Mucosa of rectum (tissue), 2 donors: ENCODE results near the gene GCKR.

Experiments used
- H3K27ac ChIP-seq, 2 donors: one replicate each; pipeline ENCODE4 v1.7.0; 2013; ENCODE audit warnings: inconsistent platforms in 2 of 2, low read depth in 2 of 2, low read length in 2 of 2
- H3K27me3 ChIP-seq, 2 donors: one replicate each; pipeline ENCODE4 v1.7.0; 2013; ENCODE audit warnings: low read length in 2 of 2; ENCODE audit not compliant: control insufficient read depth in 2 of 2, insufficient read depth in 2 of 2
- H3K36me3 ChIP-seq, 2 donors: one replicate each; pipeline ENCODE4 v1.7.0; 2013; ENCODE audit warnings: low read length in 2 of 2; ENCODE audit not compliant: control insufficient read depth in 2 of 2, insufficient read depth in 2 of 2
- H3K4me1 ChIP-seq, 2 donors: one replicate each; pipeline ENCODE4 v1.7.0; 2013; ENCODE audit warnings: low read length in 2 of 2, mild to moderate bottlenecking in 1 of 2; ENCODE audit not compliant: control insufficient read depth in 2 of 2, insufficient read depth in 2 of 2
- H3K4me3 ChIP-seq, 2 donors: one replicate each; pipeline ENCODE4 v1.7.0; 2013; ENCODE audit warnings: low read length in 2 of 2
- H3K9ac ChIP-seq, 2 donors: one replicate each; pipeline ENCODE4 v1.7.0; 2013; ENCODE audit warnings: low read length in 2 of 2, low read depth in 1 of 2, mild to moderate bottlenecking in 1 of 2
- H3K9me3 ChIP-seq, 2 donors: one replicate each; pipeline ENCODE4 v1.7.0; 2013; ENCODE audit warnings: low read length in 2 of 2; ENCODE audit not compliant: control insufficient read depth in 2 of 2
- donor health status: healthy.
- donor health status: Normal muscosa, but diverticular disease.

Gene GCKR

GRCh38 chr2:27569398-27569797, 72.8 kb downstream of the GCKR start:
- Histone ChIP-seq H3K27me3 (peaks cover 0 to 5% of the 10 kb centered on the region in 2 donors), H3K4me3 (no peak overlapping the region), H3K4me1 (no peaks in the 10 kb centered on the region), H3K9ac (no peak overlapping the region), H3K27ac (no peak overlapping the region), H3K36me3 (no peaks in the 10 kb centered on the region), H3K9me3 (peaks cover 2 to 4% of the 10 kb centered on the region in 2 donors)

- no peaks in the 10 kb centered on the region for H3K36me3 ChIP-seq
- H3K27me3 ChIP-seq = peaks cover 0 to 5% of the 10 kb centered on the region in 2 donors
- no peak overlapping the region for H3K9ac ChIP-seq
- H3K4me1 ChIP-seq = no peaks in the 10 kb centered on the region
- no peak overlapping the region for H3K27ac ChIP-seq
- H3K4me3 ChIP-seq = no peak overlapping the region
- peaks cover 4% of the 10 kb centered on the region in 2 donors for H3K9me3 ChIP-seq
These were observed 74.6 kb downstream of the GCKR start for GRCh38 chr2:27571197-27571596.

- no peak overlapping the region for H3K4me3 ChIP-seq
- H3K9ac ChIP-seq = no peak overlapping the region
- H3K27me3 ChIP-seq = peaks cover 0 to 5% of the 10 kb centered on the region in 2 donors
- no peaks in the 10 kb centered on the region for H3K4me1 ChIP-seq
- H3K9me3 ChIP-seq = peaks cover 4 to 8% of the 10 kb centered on the region in 2 donors
- H3K27ac ChIP-seq = no peak overlapping the region
- no peaks in the 10 kb centered on the region for H3K36me3 ChIP-seq
These were observed 75.0 kb downstream of the GCKR start for GRCh38 chr2:27571681-27572080.

DNA sequence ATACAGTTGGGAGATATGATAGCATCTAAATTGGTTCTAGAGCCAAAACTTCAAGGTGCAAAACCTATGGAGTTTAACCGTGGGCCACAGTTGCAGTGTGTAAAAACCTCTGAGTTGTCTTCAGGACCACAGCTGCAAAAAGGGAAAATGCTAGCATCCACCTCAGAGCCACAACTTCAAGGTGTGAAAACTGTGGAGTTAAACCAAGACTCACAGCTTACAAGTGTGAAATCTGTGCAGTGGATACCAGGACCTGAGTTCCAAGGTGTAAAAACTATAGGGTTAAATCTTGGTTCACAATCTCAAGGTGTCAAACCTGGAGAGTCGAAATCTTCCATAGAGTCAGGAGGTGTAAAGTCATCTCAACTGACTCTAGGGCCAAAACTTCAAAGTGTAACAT, 75.8 kb downstream of the GCKR start:
- H3K36me3 ChIP-seq = no peaks in the 10 kb centered on the region
- H3K27ac ChIP-seq = no peak overlapping the region
- H3K27me3 ChIP-seq = peaks cover 0 to 5% of the 10 kb centered on the region in 2 donors
- no peak overlapping the region for H3K4me3 ChIP-seq
- no peak overlapping the region for H3K9ac ChIP-seq
- peaks cover 4 to 9% of the 10 kb centered on the region in 2 donors for H3K9me3 ChIP-seq
- H3K4me1 ChIP-seq = no peaks in the 10 kb centered on the region

- H3K27me3 ChIP-seq = peaks cover 0 to 5% of the 10 kb centered on the region in 2 donors
- no peak overlapping the region for H3K9ac ChIP-seq
- H3K27ac ChIP-seq = no peak overlapping the region
- H3K4me1 ChIP-seq = no peaks in the 10 kb centered on the region
- H3K4me3 ChIP-seq = no peak overlapping the region
- no peaks in the 10 kb centered on the region for H3K36me3 ChIP-seq
- H3K9me3 ChIP-seq = peaks cover 4 to 11% of the 10 kb centered on the region in 2 donors
These were observed 76.4 kb downstream of the GCKR start for GRCh38 chr2:27572998-27573429.
